SK-N-SH treated with all-trans-retinoic acid at 6 μM for 48 hours (cell line): ENCODE data around the gene INTS13.

Experiments used
- ATAC-seq: fragments of 200-7000 bp; cut with Tn5 transposase; 3 replicates; pipeline ENCODE4 v1.9.1; 2020; ENCODE audit warnings: mild to moderate bottlenecking, moderate library complexity
- ARNTL ChIP-seq: fragments of 450-650 bp; formaldehyde crosslinking; IDR thresholded peaks from 2 replicates; pipeline ENCODE4 v1.5.0; 2020; ENCODE audit warnings: low read depth, mild to moderate bottlenecking, moderate library complexity, borderline replicate concordance
- BACH2 ChIP-seq: fragments of 250-450 bp; sonication (Bioruptor Pico); IDR thresholded peaks from 2 replicates; pipeline ENCODE4 v1.9.0; 2021; ENCODE audit warnings: mild to moderate bottlenecking, borderline replicate concordance
- CSDC2 ChIP-seq: fragments of 250-450 bp; sonication (Bioruptor Pico); IDR thresholded peaks from 2 replicates; pipeline ENCODE4 v1.5.0; 2020; ENCODE audit warnings: mild to moderate bottlenecking, moderate library complexity
- OSR1 ChIP-seq: fragments of 250-450 bp; sonication (Bioruptor Pico); IDR thresholded peaks from 2 replicates; pipeline ENCODE4 v1.8.0; 2022; ENCODE audit warnings: moderate library complexity, mild to moderate bottlenecking, inconsistent platforms
- PPARA ChIP-seq: fragments of 250-450 bp; sonication (Bioruptor Pico); IDR thresholded peaks from 2 replicates; pipeline ENCODE4 v1.5.0; 2020; ENCODE audit warnings: mild to moderate bottlenecking, borderline replicate concordance
- RARB ChIP-seq: fragments of 250-450 bp; sonication (Bioruptor Pico); IDR thresholded peaks from 2 replicates; pipeline ENCODE4 v1.8.0; 2021; ENCODE audit warnings: mild to moderate bottlenecking, moderate library complexity
- TCF4 ChIP-seq: fragments of 250-450 bp; sonication (Bioruptor Pico); IDR thresholded peaks from 2 replicates; pipeline ENCODE4 v1.8.0; 2021; ENCODE audit warnings: mild to moderate bottlenecking, moderate library complexity, borderline replicate concordance
- ZC3H10 ChIP-seq: fragments of 250-450 bp; sonication (Bioruptor Pico); IDR thresholded peaks from 2 replicates; pipeline ENCODE4 v1.5.1; 2021; ENCODE audit warnings: mild to moderate bottlenecking, moderate library complexity
- ZFP3 ChIP-seq: fragments of 250-450 bp; sonication (Bioruptor Pico); IDR thresholded peaks from 2 replicates; pipeline ENCODE4 v1.5.0; 2020; ENCODE audit warnings: mild to moderate bottlenecking, moderate library complexity
- ZFP30 ChIP-seq: fragments of 450-650 bp; formaldehyde crosslinking; IDR thresholded peaks from 2 replicates; pipeline ENCODE4 v1.5.0; 2022; ENCODE audit warnings: mild to moderate bottlenecking, moderate library complexity
- ZNF70 ChIP-seq: fragments of 450-650 bp; formaldehyde crosslinking; IDR thresholded peaks from 2 replicates; pipeline ENCODE4 v1.5.0; 2020; ENCODE audit warnings: mild to moderate bottlenecking, moderate library complexity
- ZNF8 ChIP-seq: fragments of 450-650 bp; formaldehyde crosslinking; IDR thresholded peaks from 2 replicates; pipeline ENCODE4 v1.5.0; 2020; ENCODE audit warnings: mild to moderate bottlenecking, moderate library complexity
- TF ChIP-seq, protein P1 (sequence below): fragments of 250-450 bp; sonication (Bioruptor Pico); IDR thresholded peaks from 2 replicates; pipeline ENCODE4 v1.8.0; 2020; ENCODE audit warnings: mild to moderate bottlenecking, moderate library complexity, borderline replicate concordance
- TF ChIP-seq, protein P2 (sequence below): fragments of 250-450 bp; sonication (Bioruptor Pico); IDR thresholded peaks from 2 replicates; pipeline ENCODE4 v1.5.0; 2020; ENCODE audit warnings: mild to moderate bottlenecking, moderate library complexity
- TF ChIP-seq, protein P3 (sequence below): fragments of 250-450 bp; sonication (Bioruptor Pico); IDR thresholded peaks from 2 replicates; pipeline ENCODE4 v1.5.1; 2020; ENCODE audit warnings: low read depth, mild to moderate bottlenecking, moderate library complexity
- TF ChIP-seq, protein P4 (sequence below): fragments of 250-450 bp; sonication (Bioruptor Pico); IDR thresholded peaks from 2 replicates; pipeline ENCODE4 v1.5.1; 2021; ENCODE audit warnings: mild to moderate bottlenecking, moderate library complexity
- TF ChIP-seq, protein P5 (sequence below): fragments of 250-450 bp; sonication (Bioruptor Pico); IDR thresholded peaks from 2 replicates; pipeline ENCODE4 v1.8.0; 2021; ENCODE audit warnings: low read depth, mild to moderate bottlenecking, moderate library complexity, borderline replicate concordance

The INTS13 gene

DNA sequence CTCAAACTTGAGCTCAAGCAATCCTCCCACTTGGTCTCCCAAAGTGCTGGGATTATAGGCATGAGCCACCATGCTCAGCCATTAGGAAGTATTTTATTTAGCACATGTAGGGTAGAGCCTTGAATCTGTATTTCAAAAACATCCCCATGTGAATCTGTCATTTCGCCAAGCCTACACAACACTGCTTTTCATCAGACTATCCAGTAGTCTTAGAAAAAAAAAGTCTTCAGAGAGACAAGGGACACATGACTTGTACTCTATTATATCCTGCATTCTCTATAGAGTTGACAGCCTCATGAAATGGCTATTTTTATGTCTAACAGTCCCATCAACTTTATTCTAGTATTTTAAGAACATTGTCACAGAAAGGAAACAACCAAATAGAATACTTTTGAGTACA is 41.0 kb upstream of the INTS13 start:
- no peak for TF ChIP-seq ZFP30
- TF ChIP-seq, protein P1, sequence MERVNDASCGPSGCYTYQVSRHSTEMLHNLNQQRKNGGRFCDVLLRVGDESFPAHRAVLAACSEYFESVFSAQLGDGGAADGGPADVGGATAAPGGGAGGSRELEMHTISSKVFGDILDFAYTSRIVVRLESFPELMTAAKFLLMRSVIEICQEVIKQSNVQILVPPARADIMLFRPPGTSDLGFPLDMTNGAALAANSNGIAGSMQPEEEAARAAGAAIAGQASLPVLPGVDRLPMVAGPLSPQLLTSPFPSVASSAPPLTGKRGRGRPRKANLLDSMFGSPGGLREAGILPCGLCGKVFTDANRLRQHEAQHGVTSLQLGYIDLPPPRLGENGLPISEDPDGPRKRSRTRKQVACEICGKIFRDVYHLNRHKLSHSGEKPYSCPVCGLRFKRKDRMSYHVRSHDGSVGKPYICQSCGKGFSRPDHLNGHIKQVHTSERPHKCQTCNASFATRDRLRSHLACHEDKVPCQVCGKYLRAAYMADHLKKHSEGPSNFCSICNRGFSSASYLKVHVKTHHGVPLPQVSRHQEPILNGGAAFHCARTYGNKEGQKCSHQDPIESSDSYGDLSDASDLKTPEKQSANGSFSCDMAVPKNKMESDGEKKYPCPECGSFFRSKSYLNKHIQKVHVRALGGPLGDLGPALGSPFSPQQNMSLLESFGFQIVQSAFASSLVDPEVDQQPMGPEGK: no peak
- no peak for TF ChIP-seq ZNF70 (CRISPR knock-in tag)
- TF ChIP-seq BACH2 (CRISPR knock-in tag): no peak
- TF ChIP-seq TCF4 (CRISPR knock-in tag): no peak
- TF ChIP-seq ARNTL (CRISPR knock-in tag): no peak
- no peak for TF ChIP-seq RARB (CRISPR knock-in tag)
- TF ChIP-seq, protein P2, sequence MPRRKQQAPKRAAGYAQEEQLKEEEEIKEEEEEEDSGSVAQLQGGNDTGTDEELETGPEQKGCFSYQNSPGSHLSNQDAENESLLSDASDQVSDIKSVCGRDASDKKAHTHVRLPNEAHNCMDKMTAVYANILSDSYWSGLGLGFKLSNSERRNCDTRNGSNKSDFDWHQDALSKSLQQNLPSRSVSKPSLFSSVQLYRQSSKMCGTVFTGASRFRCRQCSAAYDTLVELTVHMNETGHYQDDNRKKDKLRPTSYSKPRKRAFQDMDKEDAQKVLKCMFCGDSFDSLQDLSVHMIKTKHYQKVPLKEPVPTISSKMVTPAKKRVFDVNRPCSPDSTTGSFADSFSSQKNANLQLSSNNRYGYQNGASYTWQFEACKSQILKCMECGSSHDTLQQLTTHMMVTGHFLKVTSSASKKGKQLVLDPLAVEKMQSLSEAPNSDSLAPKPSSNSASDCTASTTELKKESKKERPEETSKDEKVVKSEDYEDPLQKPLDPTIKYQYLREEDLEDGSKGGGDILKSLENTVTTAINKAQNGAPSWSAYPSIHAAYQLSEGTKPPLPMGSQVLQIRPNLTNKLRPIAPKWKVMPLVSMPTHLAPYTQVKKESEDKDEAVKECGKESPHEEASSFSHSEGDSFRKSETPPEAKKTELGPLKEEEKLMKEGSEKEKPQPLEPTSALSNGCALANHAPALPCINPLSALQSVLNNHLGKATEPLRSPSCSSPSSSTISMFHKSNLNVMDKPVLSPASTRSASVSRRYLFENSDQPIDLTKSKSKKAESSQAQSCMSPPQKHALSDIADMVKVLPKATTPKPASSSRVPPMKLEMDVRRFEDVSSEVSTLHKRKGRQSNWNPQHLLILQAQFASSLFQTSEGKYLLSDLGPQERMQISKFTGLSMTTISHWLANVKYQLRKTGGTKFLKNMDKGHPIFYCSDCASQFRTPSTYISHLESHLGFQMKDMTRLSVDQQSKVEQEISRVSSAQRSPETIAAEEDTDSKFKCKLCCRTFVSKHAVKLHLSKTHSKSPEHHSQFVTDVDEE (CRISPR knock-in tag): no peak
- no peak for TF ChIP-seq PPARA (CRISPR knock-in tag)
- no peak for TF ChIP-seq OSR1 (CRISPR knock-in tag)
- TF ChIP-seq ZC3H10: no peak
- no peak for TF ChIP-seq ZNF8 (CRISPR knock-in tag)
- no peak for ATAC-seq

DNA sequence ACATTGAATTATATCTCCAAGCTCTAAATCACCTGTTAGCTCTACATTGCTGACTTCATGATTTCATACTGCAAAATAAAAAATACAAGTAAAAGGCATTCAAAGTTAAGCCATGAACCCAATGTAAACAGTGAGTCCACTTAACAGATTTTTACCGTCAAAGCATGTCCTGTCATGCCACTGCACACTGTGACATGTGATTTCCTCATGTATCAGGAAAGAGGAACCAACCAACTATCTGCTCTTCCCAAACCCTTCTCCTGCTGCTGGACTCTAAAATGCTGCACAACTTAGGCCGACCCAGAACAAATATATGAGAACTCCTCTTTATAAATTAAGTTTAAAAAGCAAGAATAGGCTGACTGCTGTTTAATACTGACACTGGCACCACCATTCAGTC is 38.9 kb upstream of the INTS13 start:
- TF ChIP-seq, protein P1: no peak
- TF ChIP-seq RARB (CRISPR knock-in tag) (no peak), BACH2 (CRISPR knock-in tag) (no peak), ZFP3 (CRISPR knock-in tag) (no peak), PPARA (CRISPR knock-in tag) (no peak)
- TF ChIP-seq, protein P2 (CRISPR knock-in tag): no peak
- ATAC-seq: no peak

DNA sequence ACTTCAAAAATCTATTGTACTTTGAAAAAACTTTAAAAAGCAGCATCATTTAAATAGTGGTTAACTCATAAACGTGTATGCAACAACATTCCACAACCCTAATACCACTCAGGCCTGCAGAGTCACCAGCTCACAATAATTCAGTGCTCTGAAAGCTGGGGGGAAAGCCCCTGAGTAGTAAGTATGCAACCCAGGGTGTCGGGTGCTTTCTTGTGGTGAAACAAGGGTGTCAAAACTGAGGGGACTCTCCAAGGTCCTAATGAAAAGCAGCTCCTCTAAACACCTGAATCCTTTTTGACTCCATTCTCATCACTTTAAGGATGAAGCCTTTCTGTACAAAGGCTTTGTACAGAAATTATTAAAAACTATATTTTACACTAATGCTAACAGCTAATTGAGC is 34.2 kb upstream of the INTS13 start:
- no peak for TF ChIP-seq BACH2 (CRISPR knock-in tag)
- TF ChIP-seq, protein P3, sequence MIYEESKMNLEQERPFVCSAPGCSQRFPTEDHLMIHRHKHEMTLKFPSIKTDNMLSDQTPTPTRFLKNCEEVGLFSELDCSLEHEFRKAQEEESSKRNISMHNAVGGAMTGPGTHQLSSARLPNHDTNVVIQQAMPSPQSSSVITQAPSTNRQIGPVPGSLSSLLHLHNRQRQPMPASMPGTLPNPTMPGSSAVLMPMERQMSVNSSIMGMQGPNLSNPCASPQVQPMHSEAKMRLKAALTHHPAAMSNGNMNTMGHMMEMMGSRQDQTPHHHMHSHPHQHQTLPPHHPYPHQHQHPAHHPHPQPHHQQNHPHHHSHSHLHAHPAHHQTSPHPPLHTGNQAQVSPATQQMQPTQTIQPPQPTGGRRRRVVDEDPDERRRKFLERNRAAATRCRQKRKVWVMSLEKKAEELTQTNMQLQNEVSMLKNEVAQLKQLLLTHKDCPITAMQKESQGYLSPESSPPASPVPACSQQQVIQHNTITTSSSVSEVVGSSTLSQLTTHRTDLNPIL (CRISPR knock-in tag): no peak
- TF ChIP-seq, protein P2 (CRISPR knock-in tag): no peak
- no peak for TF ChIP-seq OSR1 (CRISPR knock-in tag)
- TF ChIP-seq CSDC2 (CRISPR knock-in tag): no peak
- no peak for TF ChIP-seq PPARA (CRISPR knock-in tag)
- TF ChIP-seq ZC3H10: no peak
- no peak for TF ChIP-seq ARNTL (CRISPR knock-in tag)
- TF ChIP-seq, protein P4, sequence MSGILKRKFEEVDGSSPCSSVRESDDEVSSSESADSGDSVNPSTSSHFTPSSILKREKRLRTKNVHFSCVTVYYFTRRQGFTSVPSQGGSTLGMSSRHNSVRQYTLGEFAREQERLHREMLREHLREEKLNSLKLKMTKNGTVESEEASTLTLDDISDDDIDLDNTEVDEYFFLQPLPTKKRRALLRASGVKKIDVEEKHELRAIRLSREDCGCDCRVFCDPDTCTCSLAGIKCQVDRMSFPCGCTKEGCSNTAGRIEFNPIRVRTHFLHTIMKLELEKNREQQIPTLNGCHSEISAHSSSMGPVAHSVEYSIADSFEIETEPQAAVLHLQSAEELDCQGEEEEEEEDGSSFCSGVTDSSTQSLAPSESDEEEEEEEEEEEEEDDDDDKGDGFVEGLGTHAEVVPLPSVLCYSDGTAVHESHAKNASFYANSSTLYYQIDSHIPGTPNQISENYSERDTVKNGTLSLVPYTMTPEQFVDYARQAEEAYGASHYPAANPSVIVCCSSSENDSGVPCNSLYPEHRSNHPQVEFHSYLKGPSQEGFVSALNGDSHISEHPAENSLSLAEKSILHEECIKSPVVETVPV: no peak
- TF ChIP-seq, protein P5, sequence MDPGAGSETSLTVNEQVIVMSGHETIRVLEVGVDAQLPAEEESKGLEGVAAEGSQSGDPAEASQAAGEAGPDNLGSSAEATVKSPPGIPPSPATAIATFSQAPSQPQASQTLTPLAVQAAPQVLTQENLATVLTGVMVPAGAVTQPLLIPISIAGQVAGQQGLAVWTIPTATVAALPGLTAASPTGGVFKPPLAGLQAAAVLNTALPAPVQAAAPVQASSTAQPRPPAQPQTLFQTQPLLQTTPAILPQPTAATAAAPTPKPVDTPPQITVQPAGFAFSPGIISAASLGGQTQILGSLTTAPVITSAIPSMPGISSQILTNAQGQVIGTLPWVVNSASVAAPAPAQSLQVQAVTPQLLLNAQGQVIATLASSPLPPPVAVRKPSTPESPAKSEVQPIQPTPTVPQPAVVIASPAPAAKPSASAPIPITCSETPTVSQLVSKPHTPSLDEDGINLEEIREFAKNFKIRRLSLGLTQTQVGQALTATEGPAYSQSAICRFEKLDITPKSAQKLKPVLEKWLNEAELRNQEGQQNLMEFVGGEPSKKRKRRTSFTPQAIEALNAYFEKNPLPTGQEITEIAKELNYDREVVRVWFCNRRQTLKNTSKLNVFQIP (CRISPR knock-in tag): no peak
- no peak for ATAC-seq
